ENCODE results near the gene CWC25. TPM values are rescaled to one million over a fixed set of nuclear protein-coding genes. Genes with fewer than 3 reads are reported as not detected.

The CWC25 gene
- total and polyA plus RNA-seq, 2 of the 13 experiments (the other 11 are each of a cell fraction or from before 2014, with no cell fraction given): 15.6 to 22.7 TPM

DNA sequence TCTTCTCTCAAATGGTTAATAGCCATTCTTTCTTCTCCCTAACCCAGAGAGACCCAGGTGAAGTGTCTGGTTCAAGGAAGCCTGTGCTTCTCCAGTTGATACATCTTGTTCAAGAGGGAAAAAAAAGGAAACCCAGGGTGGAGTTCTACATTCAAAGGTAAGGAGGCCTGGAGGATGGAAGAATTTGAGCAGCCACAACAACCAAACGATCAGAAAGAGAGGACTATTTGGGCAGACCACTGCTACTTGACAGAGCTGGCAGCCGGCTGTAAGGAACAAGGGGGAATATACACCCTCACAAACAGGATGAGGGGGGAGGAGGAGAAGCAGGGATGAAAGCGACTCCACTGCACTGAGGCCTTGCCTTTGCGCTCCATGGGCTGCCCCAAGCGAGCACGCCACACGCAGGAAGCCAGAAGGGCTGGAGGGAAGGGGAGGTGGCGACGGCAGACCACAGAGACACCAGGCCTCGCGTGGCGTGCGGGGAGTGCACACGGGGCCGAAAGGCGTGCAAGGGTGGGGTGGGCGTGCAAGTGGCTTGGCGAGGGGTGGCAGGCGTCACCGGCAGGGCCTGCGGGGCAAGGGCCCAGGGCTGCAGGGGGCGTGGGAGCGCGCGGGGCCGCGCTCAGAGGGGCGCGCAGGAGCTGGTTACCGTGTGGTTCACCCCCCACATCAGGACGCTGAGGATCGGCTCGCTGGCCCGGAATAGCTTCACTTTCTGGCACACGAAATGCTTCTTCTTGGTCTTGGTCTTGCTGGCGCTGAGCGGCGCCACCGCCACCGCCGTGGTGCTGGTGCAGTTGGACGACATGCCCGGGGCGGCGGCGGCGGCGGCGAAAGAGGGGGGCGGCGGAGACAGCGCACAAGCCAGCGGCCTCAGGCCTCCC is 26.3 kb downstream of the CWC25 start (continued):
- TF ChIP-seq ZNF280D (CRISPR knock-in tag; IDR thresholded peaks at IDR 0.05) (no peak), ATM (IDR thresholded peaks at IDR 0.05; ENCODE audit: borderline replicate concordance) (no peak), XBP1 (CRISPR knock-in tag; IDR thresholded peaks at IDR 0.05) (no peak), GABPB1 (CRISPR knock-in tag; IDR thresholded peaks at IDR 0.05) (peak; percentile 62; the same call in 1 of the 2 replicates), ZNF337 (CRISPR knock-in tag; IDR thresholded peaks at IDR 0.05; ENCODE audit: borderline replicate concordance, low read depth) (no peak), GLMP (CRISPR knock-in tag; IDR thresholded peaks at IDR 0.05; ENCODE audit: borderline replicate concordance) (no peak), NFATC3 (CRISPR knock-in tag; IDR thresholded peaks at IDR 0.05) (no peak), ZNF546 (CRISPR knock-in tag; conservative IDR thresholded peaks at IDR 0.05) (no peak), ZNF615 (CRISPR knock-in tag; IDR thresholded peaks at IDR 0.05; ENCODE audit: borderline replicate concordance) (no peak), ZNF782 (CRISPR knock-in tag; IDR thresholded peaks at IDR 0.05; ENCODE audit: borderline replicate concordance) (no peak), ZNF292 (CRISPR knock-in tag; IDR thresholded peaks at IDR 0.05; ENCODE audit: borderline replicate concordance, low read depth) (no peak), NR0B2 (CRISPR knock-in tag; IDR thresholded peaks at IDR 0.05) (peak; percentile 91), MTA3 (CRISPR knock-in tag; IDR thresholded peaks at IDR 0.05) (no peak)
- TF ChIP-seq, protein P1, sequence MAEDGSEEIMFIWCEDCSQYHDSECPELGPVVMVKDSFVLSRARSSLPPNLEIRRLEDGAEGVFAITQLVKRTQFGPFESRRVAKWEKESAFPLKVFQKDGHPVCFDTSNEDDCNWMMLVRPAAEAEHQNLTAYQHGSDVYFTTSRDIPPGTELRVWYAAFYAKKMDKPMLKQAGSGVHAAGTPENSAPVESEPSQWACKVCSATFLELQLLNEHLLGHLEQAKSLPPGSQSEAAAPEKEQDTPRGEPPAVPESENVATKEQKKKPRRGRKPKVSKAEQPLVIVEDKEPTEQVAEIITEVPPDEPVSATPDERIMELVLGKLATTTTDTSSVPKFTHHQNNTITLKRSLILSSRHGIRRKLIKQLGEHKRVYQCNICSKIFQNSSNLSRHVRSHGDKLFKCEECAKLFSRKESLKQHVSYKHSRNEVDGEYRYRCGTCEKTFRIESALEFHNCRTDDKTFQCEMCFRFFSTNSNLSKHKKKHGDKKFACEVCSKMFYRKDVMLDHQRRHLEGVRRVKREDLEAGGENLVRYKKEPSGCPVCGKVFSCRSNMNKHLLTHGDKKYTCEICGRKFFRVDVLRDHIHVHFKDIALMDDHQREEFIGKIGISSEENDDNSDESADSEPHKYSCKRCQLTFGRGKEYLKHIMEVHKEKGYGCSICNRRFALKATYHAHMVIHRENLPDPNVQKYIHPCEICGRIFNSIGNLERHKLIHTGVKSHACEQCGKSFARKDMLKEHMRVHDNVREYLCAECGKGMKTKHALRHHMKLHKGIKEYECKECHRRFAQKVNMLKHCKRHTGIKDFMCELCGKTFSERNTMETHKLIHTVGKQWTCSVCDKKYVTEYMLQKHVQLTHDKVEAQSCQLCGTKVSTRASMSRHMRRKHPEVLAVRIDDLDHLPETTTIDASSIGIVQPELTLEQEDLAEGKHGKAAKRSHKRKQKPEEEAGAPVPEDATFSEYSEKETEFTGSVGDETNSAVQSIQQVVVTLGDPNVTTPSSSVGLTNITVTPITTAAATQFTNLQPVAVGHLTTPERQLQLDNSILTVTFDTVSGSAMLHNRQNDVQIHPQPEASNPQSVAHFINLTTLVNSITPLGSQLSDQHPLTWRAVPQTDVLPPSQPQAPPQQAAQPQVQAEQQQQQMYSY (CRISPR knock-in tag; IDR thresholded peaks at IDR 0.05): no peak
- TF ChIP-seq, protein P2, sequence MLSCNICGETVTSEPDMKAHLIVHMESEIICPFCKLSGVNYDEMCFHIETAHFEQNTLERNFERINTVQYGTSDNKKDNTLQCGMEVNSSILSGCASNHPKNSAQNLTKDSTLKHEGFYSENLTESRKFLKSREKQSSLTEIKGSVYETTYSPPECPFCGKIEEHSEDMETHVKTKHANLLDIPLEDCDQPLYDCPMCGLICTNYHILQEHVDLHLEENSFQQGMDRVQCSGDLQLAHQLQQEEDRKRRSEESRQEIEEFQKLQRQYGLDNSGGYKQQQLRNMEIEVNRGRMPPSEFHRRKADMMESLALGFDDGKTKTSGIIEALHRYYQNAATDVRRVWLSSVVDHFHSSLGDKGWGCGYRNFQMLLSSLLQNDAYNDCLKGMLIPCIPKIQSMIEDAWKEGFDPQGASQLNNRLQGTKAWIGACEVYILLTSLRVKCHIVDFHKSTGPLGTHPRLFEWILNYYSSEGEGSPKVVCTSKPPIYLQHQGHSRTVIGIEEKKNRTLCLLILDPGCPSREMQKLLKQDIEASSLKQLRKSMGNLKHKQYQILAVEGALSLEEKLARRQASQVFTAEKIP (CRISPR knock-in tag; IDR thresholded peaks at IDR 0.05; ENCODE audit: borderline replicate concordance): no peak
- TF ChIP-seq, protein P3, sequence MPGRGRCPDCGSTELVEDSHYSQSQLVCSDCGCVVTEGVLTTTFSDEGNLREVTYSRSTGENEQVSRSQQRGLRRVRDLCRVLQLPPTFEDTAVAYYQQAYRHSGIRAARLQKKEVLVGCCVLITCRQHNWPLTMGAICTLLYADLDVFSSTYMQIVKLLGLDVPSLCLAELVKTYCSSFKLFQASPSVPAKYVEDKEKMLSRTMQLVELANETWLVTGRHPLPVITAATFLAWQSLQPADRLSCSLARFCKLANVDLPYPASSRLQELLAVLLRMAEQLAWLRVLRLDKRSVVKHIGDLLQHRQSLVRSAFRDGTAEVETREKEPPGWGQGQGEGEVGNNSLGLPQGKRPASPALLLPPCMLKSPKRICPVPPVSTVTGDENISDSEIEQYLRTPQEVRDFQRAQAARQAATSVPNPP (CRISPR knock-in tag; IDR thresholded peaks at IDR 0.05): no peak

Data from HepG2 (cell line).